HEK293T (cell line): ENCODE measurements around the gene PPRC1.

Source experiments
- BHLHE40 ChIP-seq: fragments of 450-650 bp; IDR thresholded peaks from 2 replicates; pipeline ENCODE4 v1.6.1; 2016; ENCODE audit warnings: mild to moderate bottlenecking, moderate library complexity, borderline replicate concordance
- NFRKB ChIP-seq: fragments of 450-650 bp; IDR thresholded peaks from 2 replicates; pipeline ENCODE4 v1.6.1; 2016; ENCODE audit warnings: mild to moderate bottlenecking, moderate library complexity
- SUZ12 ChIP-seq: fragments of 450-650 bp; IDR thresholded peaks from 2 replicates; pipeline ENCODE4 v1.6.1; 2016; ENCODE audit warnings: mild to moderate bottlenecking
- TARDBP ChIP-seq: fragments of 450-650 bp; IDR thresholded peaks from 2 replicates; pipeline ENCODE4 v1.6.1; 2016
- TF ChIP-seq, protein P1 (sequence below): fragments of 450-650 bp; IDR thresholded peaks from 2 replicates; pipeline ENCODE4 v1.6.1; 2016

DNA sequence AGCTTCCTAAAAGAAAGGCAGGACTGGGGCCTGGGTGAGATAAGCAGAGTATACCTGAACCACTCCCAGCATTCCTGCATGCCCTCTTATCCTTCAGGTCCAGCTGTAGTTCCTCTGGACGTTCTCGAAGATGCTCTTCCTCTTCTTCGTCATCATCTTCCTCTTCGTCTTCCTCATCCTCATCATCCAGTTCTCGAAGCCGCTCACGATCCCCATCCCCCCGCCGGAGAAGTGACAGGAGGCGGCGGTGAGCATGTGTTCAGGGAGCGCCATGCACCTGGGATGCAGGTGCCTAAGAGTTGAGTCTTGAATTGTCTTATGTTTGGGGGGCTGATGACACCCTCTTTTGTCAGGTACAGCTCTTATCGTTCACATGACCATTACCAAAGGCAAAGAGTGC is 15.4 kb downstream of the PPRC1 start:
- TF ChIP-seq TARDBP (no peak), SUZ12 (no peak), NFRKB (no peak), BHLHE40 (no peak)
- TF ChIP-seq, protein P1, sequence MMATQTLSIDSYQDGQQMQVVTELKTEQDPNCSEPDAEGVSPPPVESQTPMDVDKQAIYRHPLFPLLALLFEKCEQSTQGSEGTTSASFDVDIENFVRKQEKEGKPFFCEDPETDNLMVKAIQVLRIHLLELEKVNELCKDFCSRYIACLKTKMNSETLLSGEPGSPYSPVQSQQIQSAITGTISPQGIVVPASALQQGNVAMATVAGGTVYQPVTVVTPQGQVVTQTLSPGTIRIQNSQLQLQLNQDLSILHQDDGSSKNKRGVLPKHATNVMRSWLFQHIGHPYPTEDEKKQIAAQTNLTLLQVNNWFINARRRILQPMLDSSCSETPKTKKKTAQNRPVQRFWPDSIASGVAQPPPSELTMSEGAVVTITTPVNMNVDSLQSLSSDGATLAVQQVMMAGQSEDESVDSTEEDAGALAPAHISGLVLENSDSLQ = no peak
